ENCODE results near the gene IQUB. TPM values are rescaled to one million over a fixed set of nuclear protein-coding genes. Genes with fewer than 3 reads are reported as not detected.
"Not testable (repeated sequence)": the region's sequence is repeated elsewhere in the genome, so short reads cannot be mapped to it uniquely, and the experiment has no call there.

The IQUB gene
- polyA plus RNA-seq, 1 donor (not counting 4 experiments of a cell fraction or from before 2014, with no cell fraction given) = 0.04 TPM

DNA sequence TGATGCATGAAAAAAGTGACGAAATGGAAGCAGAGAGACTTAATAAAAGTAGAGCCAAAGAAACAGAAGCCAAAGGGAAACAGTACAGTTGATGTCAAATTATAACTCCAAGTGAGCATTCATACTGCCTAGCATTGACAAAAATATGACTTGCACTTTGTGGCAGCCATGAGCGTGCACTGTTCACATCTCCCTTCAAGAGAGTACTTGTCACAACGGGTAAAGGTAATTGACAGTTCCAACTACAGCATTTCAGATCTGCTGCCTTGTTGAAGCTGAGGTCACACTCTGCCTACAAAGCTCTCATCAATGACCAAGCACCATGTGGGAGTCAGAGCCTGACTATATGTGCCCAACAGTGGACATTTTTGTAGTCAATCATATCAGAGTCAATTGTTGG lies 54.3 kb downstream of the IQUB start:
- H3K4me3 ChIP-seq (ENCODE audit: control insufficient read depth in 2 of 3, extremely low read depth in 1 of 3, insufficient read depth in 2 of 3, low read depth in 1 of 3, low read length in 3 of 3) = no peak overlapping the region
- H3K4me1 ChIP-seq (ENCODE audit: control insufficient read depth, extremely low read depth, insufficient read depth, low read length) = no peaks in the 10 kb centered on the region
- H3K9me1 ChIP-seq (ENCODE audit: control insufficient read depth, extremely low read depth, insufficient read depth, low read length) = no peaks in the 10 kb centered on the region
- H3K79me2 ChIP-seq (ENCODE audit: control insufficient read depth, insufficient read depth, low read length) = no peaks in the 10 kb centered on the region
- no peaks in the 10 kb centered on the region for H4K20me1 ChIP-seq (ENCODE audit: control insufficient read depth, extremely low read depth, insufficient read depth, low read length)
- dilution Hi-C loops (cut with MboI; ENCODE audit: extremely low pct_ligation_motif_present, low sequenced_read_pairs) = no loop called here
- H3K4me2 ChIP-seq (ENCODE audit: control insufficient read depth, extremely low read depth, insufficient read depth, low read depth, low read length) = no peak overlapping the region
- H2AFZ ChIP-seq (ENCODE audit: control insufficient read depth, low read length) = no peak overlapping the region
- TF ChIP-seq, protein P1, sequence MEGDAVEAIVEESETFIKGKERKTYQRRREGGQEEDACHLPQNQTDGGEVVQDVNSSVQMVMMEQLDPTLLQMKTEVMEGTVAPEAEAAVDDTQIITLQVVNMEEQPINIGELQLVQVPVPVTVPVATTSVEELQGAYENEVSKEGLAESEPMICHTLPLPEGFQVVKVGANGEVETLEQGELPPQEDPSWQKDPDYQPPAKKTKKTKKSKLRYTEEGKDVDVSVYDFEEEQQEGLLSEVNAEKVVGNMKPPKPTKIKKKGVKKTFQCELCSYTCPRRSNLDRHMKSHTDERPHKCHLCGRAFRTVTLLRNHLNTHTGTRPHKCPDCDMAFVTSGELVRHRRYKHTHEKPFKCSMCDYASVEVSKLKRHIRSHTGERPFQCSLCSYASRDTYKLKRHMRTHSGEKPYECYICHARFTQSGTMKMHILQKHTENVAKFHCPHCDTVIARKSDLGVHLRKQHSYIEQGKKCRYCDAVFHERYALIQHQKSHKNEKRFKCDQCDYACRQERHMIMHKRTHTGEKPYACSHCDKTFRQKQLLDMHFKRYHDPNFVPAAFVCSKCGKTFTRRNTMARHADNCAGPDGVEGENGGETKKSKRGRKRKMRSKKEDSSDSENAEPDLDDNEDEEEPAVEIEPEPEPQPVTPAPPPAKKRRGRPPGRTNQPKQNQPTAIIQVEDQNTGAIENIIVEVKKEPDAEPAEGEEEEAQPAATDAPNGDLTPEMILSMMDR (optimal IDR thresholded peaks at IDR 0.05 in 1 of 3, IDR thresholded peaks at IDR 0.05 in 1 of 3, conservative IDR thresholded peaks at IDR 0.05 in 1 of 3; ENCODE audit: extremely low read depth in 1 of 3, insufficient read depth in 2 of 3, low read length in 3 of 3) = no peak
- no peaks in the 10 kb centered on the region for H3K36me3 ChIP-seq (ENCODE audit: control insufficient read depth in 2 of 2, extremely low read depth in 1 of 2, insufficient read depth in 2 of 2, low read length in 2 of 2)
- no peaks in the 10 kb centered on the region for H3K9me3 ChIP-seq (ENCODE audit: control insufficient read depth, low read depth, low read length)
- H3K27ac ChIP-seq (ENCODE audit: control insufficient read depth, insufficient read depth, low read length) = no peak overlapping the region
- FAIRE-seq (no peak), DNase-seq (ENCODE audit: low read depth, low spot score) (no peak)
- no peak overlapping the region for H3K9ac ChIP-seq (ENCODE audit: control insufficient read depth, extremely low read depth, insufficient read depth, low read length)
- no peaks in the 10 kb centered on the region for H3K27me3 ChIP-seq (ENCODE audit: control insufficient read depth, extremely low read depth, insufficient read depth, low read length)

DNA sequence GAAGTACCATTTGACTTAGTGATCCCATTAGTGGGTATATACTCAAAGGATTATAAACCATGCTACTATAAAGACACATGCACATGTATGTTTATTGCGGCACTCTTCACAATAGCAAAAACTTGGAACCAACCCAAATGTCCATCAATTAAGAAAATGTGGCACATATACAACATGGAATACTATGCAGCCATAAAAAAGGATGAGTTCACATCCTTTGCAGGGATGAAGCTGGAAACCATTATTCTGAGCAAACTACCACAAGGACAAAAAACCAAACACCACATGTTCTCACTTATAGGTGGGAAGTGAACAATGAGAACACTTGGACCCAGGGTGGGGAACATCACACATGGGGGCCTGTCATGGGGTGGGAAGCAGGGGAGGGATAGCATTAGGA lies 56.3 kb downstream of the IQUB start:
- dilution Hi-C loops (cut with MboI; ENCODE audit: extremely low pct_ligation_motif_present, low sequenced_read_pairs); DNase-seq (ENCODE audit: low read depth, low spot score); H3K4me1 ChIP-seq (ENCODE audit: control insufficient read depth, extremely low read depth, insufficient read depth, low read length); H3K9me3 ChIP-seq (ENCODE audit: control insufficient read depth, low read depth, low read length); H3K36me3 ChIP-seq (ENCODE audit: control insufficient read depth in 2 of 2, extremely low read depth in 1 of 2, insufficient read depth in 2 of 2, low read length in 2 of 2); H3K27ac ChIP-seq (ENCODE audit: control insufficient read depth, insufficient read depth, low read length); H3K27me3 ChIP-seq (ENCODE audit: control insufficient read depth, extremely low read depth, insufficient read depth, low read length); H3K79me2 ChIP-seq (ENCODE audit: control insufficient read depth, insufficient read depth, low read length); FAIRE-seq; H2AFZ ChIP-seq (ENCODE audit: control insufficient read depth, low read length); H3K9me1 ChIP-seq (ENCODE audit: control insufficient read depth, extremely low read depth, insufficient read depth, low read length); H4K20me1 ChIP-seq (ENCODE audit: control insufficient read depth, extremely low read depth, insufficient read depth, low read length); H3K9ac ChIP-seq (ENCODE audit: control insufficient read depth, extremely low read depth, insufficient read depth, low read length); H3K4me2 ChIP-seq (ENCODE audit: control insufficient read depth, extremely low read depth, insufficient read depth, low read depth, low read length); H3K4me3 ChIP-seq (ENCODE audit: control insufficient read depth in 2 of 3, extremely low read depth in 1 of 3, insufficient read depth in 2 of 3, low read depth in 1 of 3, low read length in 3 of 3): not testable (repeated sequence)

DNA sequence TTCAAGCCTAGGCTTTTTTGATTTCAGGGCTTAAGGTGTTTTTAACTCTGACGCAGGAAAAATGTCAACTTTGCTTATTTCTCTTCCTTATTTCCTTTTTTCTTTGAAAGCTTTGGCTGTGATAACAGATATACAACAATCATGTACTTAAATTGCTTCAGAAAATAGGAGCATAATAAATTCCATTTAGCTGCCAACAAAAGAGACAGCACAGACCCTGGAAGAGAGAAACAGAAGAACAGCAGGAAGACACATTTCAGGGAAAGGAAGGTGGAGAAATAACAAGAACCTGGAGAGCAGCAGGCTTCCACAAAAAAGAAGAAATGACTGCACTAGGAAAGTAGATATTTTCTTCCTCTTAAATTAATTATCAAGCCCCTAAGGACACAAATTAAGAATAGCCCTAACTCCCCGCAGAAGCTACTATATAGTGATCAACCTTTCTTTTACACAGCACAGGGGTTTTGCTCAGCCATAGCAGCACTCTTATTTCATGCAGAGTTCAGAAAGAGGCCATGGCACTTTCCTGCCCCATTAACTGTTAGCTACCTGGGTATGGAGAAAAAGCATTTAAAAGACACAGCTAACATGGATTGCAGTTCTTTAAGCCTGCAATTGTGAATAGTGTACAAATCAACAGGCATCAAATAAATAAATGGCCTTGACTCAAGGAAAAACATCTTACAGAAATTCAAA lies 61.5 kb downstream of the IQUB start:
- no peaks in the 10 kb centered on the region for H3K79me2 ChIP-seq (ENCODE audit: control insufficient read depth, insufficient read depth, low read length)
- H3K9me1 ChIP-seq (ENCODE audit: control insufficient read depth, extremely low read depth, insufficient read depth, low read length) = no peaks in the 10 kb centered on the region
- no peak for DNase-seq (ENCODE audit: low read depth, low spot score)
- dilution Hi-C loops (cut with MboI; ENCODE audit: extremely low pct_ligation_motif_present, low sequenced_read_pairs) = no loop called here
- no peaks in the 10 kb centered on the region for H3K27me3 ChIP-seq (ENCODE audit: control insufficient read depth, extremely low read depth, insufficient read depth, low read length)
- TF ChIP-seq, protein P1 (optimal IDR thresholded peaks at IDR 0.05 in 1 of 3, IDR thresholded peaks at IDR 0.05 in 1 of 3, conservative IDR thresholded peaks at IDR 0.05 in 1 of 3; ENCODE audit: extremely low read depth in 1 of 3, insufficient read depth in 2 of 3, low read length in 3 of 3) = no peak
- no peak overlapping the region for H2AFZ ChIP-seq (ENCODE audit: control insufficient read depth, low read length)
- H3K36me3 ChIP-seq (ENCODE audit: control insufficient read depth in 2 of 2, extremely low read depth in 1 of 2, insufficient read depth in 2 of 2, low read length in 2 of 2) = no peaks in the 10 kb centered on the region
- no peak overlapping the region for H3K9ac ChIP-seq (ENCODE audit: control insufficient read depth, extremely low read depth, insufficient read depth, low read length)
- no peaks in the 10 kb centered on the region for H3K9me3 ChIP-seq (ENCODE audit: control insufficient read depth, low read depth, low read length)
- H3K4me1 ChIP-seq (ENCODE audit: control insufficient read depth, extremely low read depth, insufficient read depth, low read length) = no peaks in the 10 kb centered on the region
- H3K4me2 ChIP-seq (ENCODE audit: control insufficient read depth, extremely low read depth, insufficient read depth, low read depth, low read length) = no peak overlapping the region
- no peak overlapping the region for H3K4me3 ChIP-seq (ENCODE audit: control insufficient read depth in 2 of 3, extremely low read depth in 1 of 3, insufficient read depth in 2 of 3, low read depth in 1 of 3, low read length in 3 of 3)
- H4K20me1 ChIP-seq (ENCODE audit: control insufficient read depth, extremely low read depth, insufficient read depth, low read length) = no peaks in the 10 kb centered on the region
- FAIRE-seq = no peak
- H3K27ac ChIP-seq (ENCODE audit: control insufficient read depth, insufficient read depth, low read length) = no peak overlapping the region
